HepG2 (cell line): ENCODE data around the gene BRCA1. TPM values are rescaled to one million over a fixed set of nuclear protein-coding genes. Genes with fewer than 3 reads are reported as not detected.

Source experiments
- AHR ChIP-seq: IDR thresholded peaks from 2 replicates; pipeline ENCODE4 v1.6.1; 2018; ENCODE audit warnings: missing genetic modification reagents, missing compliant biosample characterization
- CREB1 ChIP-seq, 2 experiments: fragments of 450-650 bp in 1 of 2; IDR thresholded peaks; 2 replicates each; pipeline ENCODE4 v1.6.1; 2016 to 2017; ENCODE audit warnings: control low read depth in 1 of 2, mild to moderate bottlenecking in 1 of 2, missing compliant biosample characterization in 1 of 2, missing genetic modification characterization in 1 of 2
- NR2F1 ChIP-seq, 2 experiments: fragments of 450-650 bp in 1 of 2; formaldehyde crosslinking in 1 of 2; IDR thresholded peaks; 2 replicates each; pipeline versions ENCODE4 v1.5.0 to v1.6.1; 2016 to 2020; ENCODE audit warnings: mild to moderate bottlenecking in 1 of 2, missing compliant biosample characterization in 1 of 2, missing genetic modification reagents in 1 of 2, moderate library complexity in 1 of 2
- PHB2 ChIP-seq: fragments of 450-650 bp; IDR thresholded peaks from 2 replicates; pipeline ENCODE4 v1.6.1; 2018; ENCODE audit not compliant: partially characterized antibody
- POLR2AphosphoS5 ChIP-seq: IDR thresholded peaks from 2 replicates; pipeline ENCODE4 v1.6.1; 2012; ENCODE audit warnings: low read depth, low read length
- PTBP1 ChIP-seq: fragments of 200-400 bp; formaldehyde crosslinking; IDR thresholded peaks from 2 replicates; pipeline ENCODE4 v1.6.1; 2018; ENCODE audit warnings: low read length, low read depth; ENCODE audit not compliant: poor library complexity, severe bottlenecking
- RARG ChIP-seq: sonication (generic); formaldehyde crosslinking; IDR thresholded peaks from 2 replicates; pipeline ENCODE4 v1.4.0; 2020; ENCODE audit warnings: low read depth, mild to moderate bottlenecking, missing genetic modification reagents
- RFX1 ChIP-seq: fragments of 450-650 bp; IDR thresholded peaks from 2 replicates; pipeline ENCODE4 v1.6.1; 2017
- SP4 ChIP-seq: sonication (generic); formaldehyde crosslinking; IDR thresholded peaks from 2 replicates; pipeline ENCODE4 v1.8.1; 2023; ENCODE audit warnings: mild to moderate bottlenecking, missing genetic modification reagents
- SUZ12 ChIP-seq: fragments of 150-350 bp; IDR thresholded peaks from 2 replicates; pipeline ENCODE4 v1.6.1; 2014; ENCODE audit warnings: low read depth, low read length
- XRCC5 ChIP-seq: fragments of 200-400 bp; formaldehyde crosslinking; optimal IDR thresholded peaks from 2 replicates; pipeline ENCODE3; 2017; ENCODE audit warnings: mild to moderate bottlenecking, low read length
- ZBTB1 ChIP-seq: sonication (generic); formaldehyde crosslinking; IDR thresholded peaks from 2 replicates; pipeline ENCODE4 v1.4.0; 2020; ENCODE audit warnings: missing genetic modification reagents, borderline replicate concordance
- ZBTB37 ChIP-seq: sonication (generic); formaldehyde crosslinking; IDR thresholded peaks from 2 replicates; pipeline ENCODE4 v1.4.0; 2020; ENCODE audit warnings: mild to moderate bottlenecking, missing genetic modification reagents
- ZNF281 ChIP-seq: sonication (generic); formaldehyde crosslinking; IDR thresholded peaks from 2 replicates; pipeline ENCODE4 v1.4.0; 2020; ENCODE audit warnings: missing genetic modification reagents, borderline replicate concordance
- polyA plus RNA-seq, 8 experiments: library from polyadenylated mRNA; depleted of rRNA in 3 of 8; stranded (reverse) in 7 of 8; unstranded in 1 of 8; fragments of >200 nt; fragmentation: Illumina TruSeq in 4 of 8; extraction: Trizol in 4 of 8; gene quantifications; 2 replicates each; pipeline versions ENCODE4 v1.2.1 to v1.2.3, GENCODE V29; 2011 to 2016; ENCODE audit warnings: low read depth in 4 of 8, missing spikeins in 1 of 8, mixed read lengths in 1 of 8; ENCODE audit not compliant: insufficient read depth in 1 of 8
- total RNA-seq, 5 experiments: library from RNA; depleted of rRNA; stranded (reverse); fragments of >200 nt; fragmentation: Illumina TruSeq; extraction: Trizol; gene quantifications; 2 replicates each; pipeline ENCODE4 v1.2.3, GENCODE V29; 2016; ENCODE audit warnings: low read depth in 1 of 5
- TF ChIP-seq, protein P1 (sequence below): IDR thresholded peaks from 2 replicates; pipeline ENCODE4 v1.6.1; 2012; ENCODE audit warnings: low read length, improper control_type of control experiment
- TF ChIP-seq, protein P2 (sequence below): sonication (generic); formaldehyde crosslinking; IDR thresholded peaks from 2 replicates; pipeline ENCODE4 v1.4.0; 2020; ENCODE audit warnings: missing genetic modification reagents, borderline replicate concordance

The BRCA1 gene
- total and polyA plus RNA-seq, 2 of the 13 experiments (the other 11 are each of a cell fraction or from before 2014, with no cell fraction given), result 13.3 to 37.5 TPM

- TF ChIP-seq, protein P1, sequence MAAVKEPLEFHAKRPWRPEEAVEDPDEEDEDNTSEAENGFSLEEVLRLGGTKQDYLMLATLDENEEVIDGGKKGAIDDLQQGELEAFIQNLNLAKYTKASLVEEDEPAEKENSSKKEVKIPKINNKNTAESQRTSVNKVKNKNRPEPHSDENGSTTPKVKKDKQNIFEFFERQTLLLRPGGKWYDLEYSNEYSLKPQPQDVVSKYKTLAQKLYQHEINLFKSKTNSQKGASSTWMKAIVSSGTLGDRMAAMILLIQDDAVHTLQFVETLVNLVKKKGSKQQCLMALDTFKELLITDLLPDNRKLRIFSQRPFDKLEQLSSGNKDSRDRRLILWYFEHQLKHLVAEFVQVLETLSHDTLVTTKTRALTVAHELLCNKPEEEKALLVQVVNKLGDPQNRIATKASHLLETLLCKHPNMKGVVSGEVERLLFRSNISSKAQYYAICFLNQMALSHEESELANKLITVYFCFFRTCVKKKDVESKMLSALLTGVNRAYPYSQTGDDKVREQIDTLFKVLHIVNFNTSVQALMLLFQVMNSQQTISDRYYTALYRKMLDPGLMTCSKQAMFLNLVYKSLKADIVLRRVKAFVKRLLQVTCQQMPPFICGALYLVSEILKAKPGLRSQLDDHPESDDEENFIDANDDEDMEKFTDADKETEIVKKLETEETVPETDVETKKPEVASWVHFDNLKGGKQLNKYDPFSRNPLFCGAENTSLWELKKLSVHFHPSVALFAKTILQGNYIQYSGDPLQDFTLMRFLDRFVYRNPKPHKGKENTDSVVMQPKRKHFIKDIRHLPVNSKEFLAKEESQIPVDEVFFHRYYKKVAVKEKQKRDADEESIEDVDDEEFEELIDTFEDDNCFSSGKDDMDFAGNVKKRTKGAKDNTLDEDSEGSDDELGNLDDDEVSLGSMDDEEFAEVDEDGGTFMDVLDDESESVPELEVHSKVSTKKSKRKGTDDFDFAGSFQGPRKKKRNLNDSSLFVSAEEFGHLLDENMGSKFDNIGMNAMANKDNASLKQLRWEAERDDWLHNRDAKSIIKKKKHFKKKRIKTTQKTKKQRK, result no peak
- TF ChIP-seq AHR (CRISPR knock-in tag) (peak; percentile 81; the same call in 1 of the 2 replicates), RFX1 (no peak), PHB2 (no peak), NR2F1 (CRISPR knock-in tag; IDR thresholded peaks at IDR 0.05) (peak; percentile 35 to 94; a peak in 3 of 4 replicates), ZBTB1 (CRISPR knock-in tag) (no peak), CREB1 (IDR thresholded peaks at IDR 0.05) (peak; percentile 96), CREB1 (CRISPR knock-in tag; IDR thresholded peaks at IDR 0.05) (peak; percentile 99), POLR2AphosphoS5 (peak; percentile 97), SP4 (CRISPR knock-in tag) (peak; percentile 98), PTBP1 (peak; percentile 22), XRCC5 (peak; percentile 99), SUZ12 (no peak), ZBTB37 (no peak), ZNF281 (no peak), RARG (CRISPR knock-in tag) (peak; percentile 95; the same call in 1 of the 2 replicates)
- TF ChIP-seq, protein P2, sequence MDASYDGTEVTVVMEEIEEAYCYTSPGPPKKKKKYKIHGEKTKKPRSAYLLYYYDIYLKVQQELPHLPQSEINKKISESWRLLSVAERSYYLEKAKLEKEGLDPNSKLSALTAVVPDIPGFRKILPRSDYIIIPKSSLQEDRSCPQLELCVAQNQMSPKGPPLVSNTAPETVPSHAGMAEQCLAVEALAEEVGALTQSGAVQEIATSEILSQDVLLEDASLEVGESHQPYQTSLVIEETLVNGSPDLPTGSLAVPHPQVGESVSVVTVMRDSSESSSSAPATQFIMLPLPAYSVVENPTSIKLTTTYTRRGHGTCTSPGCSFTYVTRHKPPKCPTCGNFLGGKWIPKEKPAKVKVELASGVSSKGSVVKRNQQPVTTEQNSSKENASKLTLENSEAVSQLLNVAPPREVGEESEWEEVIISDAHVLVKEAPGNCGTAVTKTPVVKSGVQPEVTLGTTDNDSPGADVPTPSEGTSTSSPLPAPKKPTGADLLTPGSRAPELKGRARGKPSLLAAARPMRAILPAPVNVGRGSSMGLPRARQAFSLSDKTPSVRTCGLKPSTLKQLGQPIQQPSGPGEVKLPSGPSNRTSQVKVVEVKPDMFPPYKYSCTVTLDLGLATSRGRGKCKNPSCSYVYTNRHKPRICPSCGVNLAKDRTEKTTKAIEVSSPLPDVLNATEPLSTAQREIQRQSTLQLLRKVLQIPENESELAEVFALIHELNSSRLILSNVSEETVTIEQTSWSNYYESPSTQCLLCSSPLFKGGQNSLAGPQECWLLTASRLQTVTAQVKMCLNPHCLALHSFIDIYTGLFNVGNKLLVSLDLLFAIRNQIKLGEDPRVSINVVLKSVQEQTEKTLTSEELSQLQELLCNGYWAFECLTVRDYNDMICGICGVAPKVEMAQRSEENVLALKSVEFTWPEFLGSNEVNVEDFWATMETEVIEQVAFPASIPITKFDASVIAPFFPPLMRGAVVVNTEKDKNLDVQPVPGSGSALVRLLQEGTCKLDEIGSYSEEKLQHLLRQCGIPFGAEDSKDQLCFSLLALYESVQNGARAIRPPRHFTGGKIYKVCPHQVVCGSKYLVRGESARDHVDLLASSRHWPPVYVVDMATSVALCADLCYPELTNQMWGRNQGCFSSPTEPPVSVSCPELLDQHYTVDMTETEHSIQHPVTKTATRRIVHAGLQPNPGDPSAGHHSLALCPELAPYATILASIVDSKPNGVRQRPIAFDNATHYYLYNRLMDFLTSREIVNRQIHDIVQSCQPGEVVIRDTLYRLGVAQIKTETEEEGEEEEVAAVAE (CRISPR knock-in tag), result peak; percentile 93
These were observed 126.9 kb downstream of the BRCA1 start, which contains the start of gene RPL27 (continued) for GRCh38 chr17:42997984-42998938.
